Astrocyte of the cerebellum (primary cell): Measurements from ENCODE around the gene OGFOD2.

ENCODE experiments used
- DNase-seq: peaks from one replicate; pipeline ENCODE4 v3.0.0-alpha.2; 2011; ENCODE audit warnings: low read depth
- H3K4me3 ChIP-seq: 2 replicates; pipeline ENCODE4 v1.5.1; 2011; ENCODE audit warnings: mild to moderate bottlenecking, low read depth, low read length, moderate library complexity
- in situ Hi-C: cut with HindIII; loops from 2 replicates; pipeline ENCODE4 v1.10.0; 2017; ENCODE audit warnings: low sequenced_read_pairs
- TF ChIP-seq, protein P1 (sequence below): IDR thresholded peaks from 2 replicates; pipeline ENCODE4 v1.5.1; 2012; ENCODE audit warnings: low read length, low read depth, moderate library complexity, mild to moderate bottlenecking; ENCODE audit errors: missing control alignments

Gene OGFOD2

GRCh38 chr12:122949816-122950675 is 25.0 kb upstream of the OGFOD2 start:
- in situ Hi-C loops: loop anchor here (5.0 kb wide), 1 partner anchor 68 kb away; no protein-coding TSS in a partner anchor

DNA sequence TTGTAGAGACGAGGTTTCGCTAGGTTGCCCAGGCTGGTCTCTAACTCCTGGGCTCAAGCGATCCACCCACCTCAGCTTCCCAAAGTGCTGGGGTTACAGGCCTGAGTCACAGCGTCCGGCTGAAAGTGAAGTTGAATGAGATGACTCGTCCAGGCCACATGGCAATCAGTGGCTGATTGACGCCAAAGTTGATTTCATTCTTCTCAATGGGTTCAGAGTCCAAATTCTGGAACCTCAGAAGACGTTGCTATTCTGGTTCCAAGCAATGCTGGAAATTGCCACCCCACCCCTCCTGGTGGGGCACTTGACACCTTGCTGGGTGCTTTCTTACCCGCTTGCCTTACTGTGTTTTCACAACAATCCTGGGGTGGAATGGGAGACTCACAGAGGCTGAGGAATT is 23.6 kb upstream of the OGFOD2 start:
- no peak for DNase-seq
- TF ChIP-seq, protein P1, sequence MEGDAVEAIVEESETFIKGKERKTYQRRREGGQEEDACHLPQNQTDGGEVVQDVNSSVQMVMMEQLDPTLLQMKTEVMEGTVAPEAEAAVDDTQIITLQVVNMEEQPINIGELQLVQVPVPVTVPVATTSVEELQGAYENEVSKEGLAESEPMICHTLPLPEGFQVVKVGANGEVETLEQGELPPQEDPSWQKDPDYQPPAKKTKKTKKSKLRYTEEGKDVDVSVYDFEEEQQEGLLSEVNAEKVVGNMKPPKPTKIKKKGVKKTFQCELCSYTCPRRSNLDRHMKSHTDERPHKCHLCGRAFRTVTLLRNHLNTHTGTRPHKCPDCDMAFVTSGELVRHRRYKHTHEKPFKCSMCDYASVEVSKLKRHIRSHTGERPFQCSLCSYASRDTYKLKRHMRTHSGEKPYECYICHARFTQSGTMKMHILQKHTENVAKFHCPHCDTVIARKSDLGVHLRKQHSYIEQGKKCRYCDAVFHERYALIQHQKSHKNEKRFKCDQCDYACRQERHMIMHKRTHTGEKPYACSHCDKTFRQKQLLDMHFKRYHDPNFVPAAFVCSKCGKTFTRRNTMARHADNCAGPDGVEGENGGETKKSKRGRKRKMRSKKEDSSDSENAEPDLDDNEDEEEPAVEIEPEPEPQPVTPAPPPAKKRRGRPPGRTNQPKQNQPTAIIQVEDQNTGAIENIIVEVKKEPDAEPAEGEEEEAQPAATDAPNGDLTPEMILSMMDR: no peak
- in situ Hi-C loops: no loop called here
- H3K4me3 ChIP-seq: no peak overlapping the region

More at GRCh38 chr12:122949816-122950675, 25.0 kb upstream of the OGFOD2 start:
- no peak for DNase-seq
- TF ChIP-seq, protein P1: no peak
- H3K4me3 ChIP-seq: no peak overlapping the region

GRCh38 chr12:122951979-122952892 is 22.8 kb upstream of the OGFOD2 start:
- in situ Hi-C loops: no loop called here
- H3K4me3 ChIP-seq: no peak overlapping the region
- DNase-seq: peak; percentile 44
- TF ChIP-seq, protein P1: peak; percentile 91

- no peak overlapping the region for H3K4me3 ChIP-seq
- no peak for DNase-seq
- in situ Hi-C loops: no loop called here
- TF ChIP-seq, protein P1: no peak
Measured at GRCh38 chr12:122955156-122955555, 19.9 kb upstream of the OGFOD2 start.

DNA sequence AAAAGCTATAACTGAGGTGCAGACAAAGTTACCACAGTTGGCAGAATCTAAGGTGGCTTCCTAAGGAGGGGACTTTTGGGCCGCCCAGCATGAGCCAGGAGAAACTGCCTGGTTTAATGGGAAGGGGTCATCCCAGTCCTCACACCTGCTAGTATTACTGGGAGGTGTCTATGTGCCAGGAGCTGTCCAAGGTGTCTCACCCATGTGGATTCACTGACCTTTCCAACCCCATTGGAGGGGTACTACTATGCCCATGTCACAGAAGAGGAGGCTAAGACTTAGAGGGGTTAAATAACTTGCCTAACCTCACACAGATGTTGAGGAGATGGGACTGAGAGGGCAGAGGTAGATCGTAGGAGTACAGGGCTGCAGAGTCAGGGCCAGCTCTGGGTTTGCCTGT is 19.0 kb upstream of the OGFOD2 start:
- no peak for DNase-seq
- no peak overlapping the region for H3K4me3 ChIP-seq
- TF ChIP-seq, protein P1: no peak
- in situ Hi-C loops: no loop called here

DNA sequence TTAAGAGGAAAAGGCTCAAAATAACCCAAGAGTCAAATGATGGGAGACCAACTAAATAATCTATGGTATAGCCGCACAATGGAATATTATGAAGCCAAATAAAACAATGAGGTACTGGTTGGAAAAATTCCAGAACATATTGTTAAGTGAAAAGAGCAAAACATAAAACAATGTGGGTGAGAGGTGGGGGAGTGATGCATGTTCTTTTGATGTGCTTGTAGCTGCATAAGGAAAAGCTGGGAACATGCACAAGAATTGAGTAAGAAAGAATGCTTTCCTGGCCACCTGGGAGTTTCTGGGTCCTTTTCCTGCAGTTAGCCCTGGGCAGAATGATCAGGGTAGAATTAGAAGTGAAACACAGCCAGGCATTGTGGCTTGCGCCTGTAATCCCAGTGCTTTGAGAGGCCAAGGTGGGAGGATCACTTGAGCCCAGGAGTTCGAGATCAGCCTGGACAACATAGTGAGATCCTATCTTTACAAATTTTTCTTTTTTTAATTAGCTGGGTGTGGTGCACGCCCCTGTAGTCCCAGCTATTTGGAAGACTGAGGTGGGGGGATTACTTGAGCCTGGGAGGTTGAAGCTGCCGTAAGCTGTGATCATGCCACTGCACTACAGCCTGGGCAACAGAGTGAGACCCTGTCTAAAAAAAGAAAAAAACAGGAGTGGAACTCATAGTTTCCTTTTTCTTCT is 16.7 kb upstream of the OGFOD2 start:
- no peak overlapping the region for H3K4me3 ChIP-seq
- DNase-seq: peak; percentile 61
- TF ChIP-seq, protein P1: no peak
- in situ Hi-C loops: no loop called here
